Karpas-422 (cell line): ENCODE data around the gene POLN. TPM values are rescaled to one million over a fixed set of nuclear protein-coding genes. Genes with fewer than 3 reads are reported as not detected.

ENCODE experiments used
- DNase-seq: peaks from one replicate; pipeline ENCODE4 v3.0.0-alpha.2; 2015
- H2AFZ ChIP-seq: fragments of 200-600 bp; sonication (generic); 2 replicates; pipeline ENCODE4 v1.6.1; 2014; ENCODE audit warnings: antibody characterized with exemption, low read length, mixed read lengths
- H3K27ac ChIP-seq: fragments of 200-600 bp; sonication (generic); 2 replicates; pipeline ENCODE4 v1.5.1; 2014; ENCODE audit warnings: mild to moderate bottlenecking, low read length, moderate library complexity
- H3K27me3 ChIP-seq: fragments of 200-600 bp; sonication (generic); 2 replicates; pipeline ENCODE4 v1.6.1; 2014; ENCODE audit warnings: low read length, mixed read lengths
- H3K36me3 ChIP-seq: fragments of 200-600 bp; sonication (generic); 2 replicates; pipeline ENCODE4 v1.6.1; 2014; ENCODE audit warnings: low read length, mixed read lengths; ENCODE audit not compliant: insufficient read depth
- H3K4me1 ChIP-seq: fragments of 200-600 bp; sonication (generic); 2 replicates; pipeline ENCODE4 v1.6.1; 2014; ENCODE audit warnings: mild to moderate bottlenecking, low read length, mixed read lengths
- H3K4me2 ChIP-seq: fragments of 200-600 bp; sonication (generic); 2 replicates; pipeline ENCODE4 v1.6.1; 2014; ENCODE audit warnings: low read length, low read depth, mild to moderate bottlenecking; ENCODE audit not compliant: poor library complexity, severe bottlenecking
- H3K4me3 ChIP-seq: fragments of 200-600 bp; sonication (generic); 2 replicates; pipeline ENCODE4 v1.5.1; 2014; ENCODE audit warnings: mild to moderate bottlenecking, antibody characterized with exemption, low read length, mixed read lengths
- H3K79me2 ChIP-seq: fragments of 200-600 bp; sonication (generic); 2 replicates; pipeline ENCODE4 v1.6.1; 2014; ENCODE audit warnings: mild to moderate bottlenecking, low read length, mixed read lengths
- H3K9ac ChIP-seq: fragments of 200-600 bp; sonication (generic); 2 replicates; pipeline ENCODE4 v1.6.0; 2014; ENCODE audit warnings: low read length
- H3K9me2 ChIP-seq: fragments of 200-600 bp; sonication (generic), shearing (Covaris generic); replicated peaks from 2 replicates; pipeline ENCODE4 v1.6.0; 2014; ENCODE audit warnings: mild to moderate bottlenecking, low read length, moderate library complexity; ENCODE audit not compliant: insufficient read depth
- H3K9me3 ChIP-seq: fragments of 300-700, 200-600 bp; sonication (generic); 2 replicates; pipeline ENCODE4 v1.6.1; 2014; ENCODE audit warnings: low read length, mixed read lengths
- H4K20me1 ChIP-seq: fragments of 200-600 bp; sonication (generic); 2 replicates; pipeline ENCODE4 v1.6.1; 2014; ENCODE audit warnings: mild to moderate bottlenecking, antibody characterized with exemption, low read length, low read depth; ENCODE audit not compliant: insufficient read depth
- total RNA-seq: library from RNA; depleted of rRNA; stranded (reverse); fragments of >200 nt; shearing (Covaris generic); gene quantifications from 2 replicates; pipeline ENCODE4 v1.2.3, GENCODE V29; 2014; ENCODE audit warnings: low replicate concordance

Gene POLN
- total RNA-seq, 1 experiment from 2014 or later = 4.3 TPM

GRCh38 chr4:2257361-2258081, 15.6 kb upstream of the POLN start:
- Histone ChIP-seq H3K9me3 (no peaks in the 10 kb centered on the region), H3K27ac (no peak overlapping the region), H2AFZ (no peak overlapping the region), H3K9me2 (no peaks in the 10 kb centered on the region), H4K20me1 (peaks cover 23% of the 10 kb centered on the region), H3K9ac (no peak overlapping the region), H3K27me3 (no peaks in the 10 kb centered on the region), H3K79me2 (peaks cover 35% of the 10 kb centered on the region), H3K36me3 (no peaks in the 10 kb centered on the region), H3K4me2 (no peak overlapping the region), H3K4me3 (no peak overlapping the region), H3K4me1 (peaks cover 13% of the 10 kb centered on the region)
- DNase-seq = no peak

GRCh38 chr4:2256781-2257191, 14.9 kb upstream of the POLN start:
- Histone ChIP-seq H3K9ac (no peak overlapping the region), H3K4me3 (no peak overlapping the region), H3K27ac (no peak overlapping the region), H3K79me2 (peaks cover 35% of the 10 kb centered on the region), H3K9me3 (no peaks in the 10 kb centered on the region), H3K27me3 (no peaks in the 10 kb centered on the region), H2AFZ (no peak overlapping the region), H4K20me1 (peaks cover 23% of the 10 kb centered on the region), H3K4me1 (peaks cover 12% of the 10 kb centered on the region), H3K9me2 (no peaks in the 10 kb centered on the region), H3K36me3 (no peaks in the 10 kb centered on the region), H3K4me2 (no peak overlapping the region)
- DNase-seq = no peak

GRCh38 chr4:2256156-2256731, 14.3 kb upstream of the POLN start:
- Histone ChIP-seq H3K36me3 (no peaks in the 10 kb centered on the region), H3K4me2 (no peak overlapping the region), H3K27me3 (no peaks in the 10 kb centered on the region), H3K9me3 (no peaks in the 10 kb centered on the region), H3K9ac (no peak overlapping the region), H3K27ac (no peak overlapping the region), H2AFZ (no peak overlapping the region), H4K20me1 (peaks cover 23% of the 10 kb centered on the region), H3K4me3 (no peak overlapping the region), H3K4me1 (peaks cover 12% of the 10 kb centered on the region), H3K79me2 (peaks cover 35% of the 10 kb centered on the region), H3K9me2 (no peaks in the 10 kb centered on the region)
- DNase-seq = no peak

- DNase-seq = no peak
- Histone ChIP-seq H3K79me2 (peaks cover 28% of the 10 kb centered on the region), H3K4me3 (no peak overlapping the region), H3K9me2 (no peaks in the 10 kb centered on the region), H4K20me1 (peaks cover 20% of the 10 kb centered on the region), H3K27me3 (no peaks in the 10 kb centered on the region), H3K27ac (no peak overlapping the region), H3K36me3 (no peaks in the 10 kb centered on the region), H3K4me1 (peaks cover 9% of the 10 kb centered on the region), H3K9ac (no peak overlapping the region), H2AFZ (no peak overlapping the region), H3K9me3 (no peaks in the 10 kb centered on the region), H3K4me2 (no peak overlapping the region)
Observed at GRCh38 chr4:2255501-2256155, 13.7 kb upstream of the POLN start.

GRCh38 chr4:2254665-2255500, 13.0 kb upstream of the POLN start:
- H3K4me1 ChIP-seq = peaks cover 1% of the 10 kb centered on the region
- no peak overlapping the region for H2AFZ ChIP-seq
- no peak overlapping the region for H3K4me3 ChIP-seq
- no peaks in the 10 kb centered on the region for H3K36me3 ChIP-seq
- H3K27ac ChIP-seq = no peak overlapping the region
- H3K4me2 ChIP-seq = no peak overlapping the region
- DNase-seq = no peak
- H3K9me3 ChIP-seq = no peaks in the 10 kb centered on the region
- H4K20me1 ChIP-seq = peaks cover 12% of the 10 kb centered on the region; the same call in 1 of the 2 replicates
- no peaks in the 10 kb centered on the region for H3K9me2 ChIP-seq
- no peak overlapping the region for H3K9ac ChIP-seq
- no peaks in the 10 kb centered on the region for H3K27me3 ChIP-seq
- H3K79me2 ChIP-seq = peaks cover 21% of the 10 kb centered on the region

GRCh38 chr4:2253160-2254084, 11.5 kb upstream of the POLN start:
- H3K36me3 ChIP-seq = no peaks in the 10 kb centered on the region
- H3K27ac ChIP-seq = no peak overlapping the region
- no peaks in the 10 kb centered on the region for H4K20me1 ChIP-seq
- H3K4me1 ChIP-seq = no peaks in the 10 kb centered on the region
- H3K9me3 ChIP-seq = no peaks in the 10 kb centered on the region
- no peak overlapping the region for H3K4me2 ChIP-seq
- no peak overlapping the region for H2AFZ ChIP-seq
- H3K9me2 ChIP-seq = no peaks in the 10 kb centered on the region
- H3K79me2 ChIP-seq = peaks cover 7% of the 10 kb centered on the region; the same call in 1 of the 2 replicates
- no peak overlapping the region for H3K9ac ChIP-seq
- no peak overlapping the region for H3K4me3 ChIP-seq
- no peak for DNase-seq
- H3K27me3 ChIP-seq = no peaks in the 10 kb centered on the region

GRCh38 chr4:2252530-2253091, 10.7 kb upstream of the POLN start:
- DNase-seq = no peak
- Histone ChIP-seq H4K20me1 (no peaks in the 10 kb centered on the region), H3K27ac (no peak overlapping the region), H3K9me2 (no peaks in the 10 kb centered on the region), H3K4me3 (no peak overlapping the region), H3K36me3 (no peaks in the 10 kb centered on the region), H3K79me2 (peaks cover 3% of the 10 kb centered on the region; the same call in 1 of the 2 replicates), H3K27me3 (no peaks in the 10 kb centered on the region), H3K9ac (no peak overlapping the region), H3K4me1 (no peaks in the 10 kb centered on the region), H2AFZ (no peak overlapping the region), H3K9me3 (no peaks in the 10 kb centered on the region), H3K4me2 (no peak overlapping the region)
